ENCODE results near the gene DARS1. TPM values are rescaled to one million over a fixed set of nuclear protein-coding genes. Genes with fewer than 3 reads are reported as not detected.
A peak's percentile ranks its signal among the peaks of the same experiment; 100 is the strongest.

Gene DARS1
- total RNA-seq, 4 donors from 2014 or later, result 43.7 to 56.7 (median 50.3) TPM

GRCh38 chr2:135876066-135876711, 109.2 kb downstream of the DARS1 start, which contains the start of gene MCM6:
MCM6 (minus strand) TSS chr2:135876443; CDS start chr2:135876365, 78 bp downstream.
- DNase-seq (ENCODE audit: low spot score in 2 of 2), result peak; percentile 92 to 94
- Histone ChIP-seq H3K36me3 (peaks cover 0 to 14% (median 0%) of the 10 kb centered on the region in 3 donors), H3K9me3 (no peaks in the 10 kb centered on the region), H3K4me1 (peaks cover 0 to 25% (median 11%) of the 10 kb centered on the region in 4 donors), H3K27me3 (no peaks in the 10 kb centered on the region), H3K27ac (peak within 1 kb of the TSS; percentile 87 to 94 (median 90)), H3K4me3 (peak within 1 kb of the TSS; percentile 56 to 95 (median 92))
- TF ChIP-seq CTCF (IDR thresholded peaks at IDR 0.05), result peak in 2 of 5 experiments; percentile 47 to 67
- peak in 1 of 2 donors; percentile 83 for TF ChIP-seq EP300 (IDR thresholded peaks at IDR 0.05)
- TF ChIP-seq POLR2A (IDR thresholded peaks at IDR 0.05), result peak; percentile 11 to 66
- 1 to 5% methylated on average over 12 to 71 of the region's 71 CpGs for WGBS, 2 donors

- Histone ChIP-seq H3K4me3 (peak overlapping the region; percentile 56 to 95 (median 92)), H3K27me3 (no peaks in the 10 kb centered on the region), H3K36me3 (peaks cover 0 to 20% (median 0%) of the 10 kb centered on the region in 3 donors), H3K27ac (peak overlapping the region; percentile 87 to 94 (median 90)), H3K4me1 (peaks cover 0 to 25% (median 11%) of the 10 kb centered on the region in 4 donors), H3K9me3 (no peaks in the 10 kb centered on the region)
- TF ChIP-seq POLR2A (IDR thresholded peaks at IDR 0.05) (peak in 1 of 2 donors; percentile 13), CTCF (IDR thresholded peaks at IDR 0.05) (no peak)
- WGBS, 2 donors, result 2% methylated on average over 18 to 22 of the region's 26 CpGs
- DNase-seq (ENCODE audit: low spot score in 2 of 2), result peak; percentile 19 to 36
Observed at GRCh38 chr2:135875491-135876065, 109.8 kb downstream of the DARS1 start.

- Histone ChIP-seq H3K9me3 (no peaks in the 10 kb centered on the region), H3K27ac (peak overlapping the region in 2 of 4 donors; percentile 87 to 92), H3K36me3 (peaks cover 0 to 27% (median 0%) of the 10 kb centered on the region in 3 donors), H3K4me3 (peak overlapping the region; percentile 56 to 95 (median 92)), H3K27me3 (no peaks in the 10 kb centered on the region), H3K4me1 (peaks cover 0 to 25% (median 11%) of the 10 kb centered on the region in 4 donors)
- no peak for DNase-seq (ENCODE audit: low spot score in 2 of 2)
- 74 to 76% methylated on average over 19 of the region's 19 CpGs for WGBS, 2 donors
- TF ChIP-seq EP300 (IDR thresholded peaks at IDR 0.05) (no peak), CTCF (IDR thresholded peaks at IDR 0.05) (no peak), POLR2A (IDR thresholded peaks at IDR 0.05) (no peak)
Observed at GRCh38 chr2:135874777-135875365, 110.6 kb downstream of the DARS1 start.

GRCh38 chr2:135870571-135870970, 114.9 kb downstream of the DARS1 start:
- TF ChIP-seq CTCF (IDR thresholded peaks at IDR 0.05), result no peak
- no peak for TF ChIP-seq EP300 (IDR thresholded peaks at IDR 0.05)
- no peak for TF ChIP-seq POLR2A (IDR thresholded peaks at IDR 0.05)
- 90% methylated on average over 1 of the region's 1 CpG; no CpG with 5 or more reads in 1 of the 2 donors for WGBS, 2 donors
- peaks cover 0 to 19% (median 10%) of the 10 kb centered on the region in 4 donors for H3K4me1 ChIP-seq
- DNase-seq (ENCODE audit: low spot score in 2 of 2), result no peak
- H3K27me3 ChIP-seq, result no peaks in the 10 kb centered on the region
- H3K9me3 ChIP-seq, result no peaks in the 10 kb centered on the region
- no peak overlapping the region for H3K27ac ChIP-seq
- H3K4me3 ChIP-seq, result no peak overlapping the region
- peaks cover 0 to 67% (median 7%) of the 10 kb centered on the region in 3 donors for H3K36me3 ChIP-seq

All from tibial nerve (tissue), 4 donors.